Measurements from ENCODE around the gene UMODL1. TPM values are rescaled to one million over a fixed set of nuclear protein-coding genes. Genes with fewer than 3 reads are reported as not detected.

UMODL1 gene
- polyA plus RNA-seq, 3 donors: not detected

DNA sequence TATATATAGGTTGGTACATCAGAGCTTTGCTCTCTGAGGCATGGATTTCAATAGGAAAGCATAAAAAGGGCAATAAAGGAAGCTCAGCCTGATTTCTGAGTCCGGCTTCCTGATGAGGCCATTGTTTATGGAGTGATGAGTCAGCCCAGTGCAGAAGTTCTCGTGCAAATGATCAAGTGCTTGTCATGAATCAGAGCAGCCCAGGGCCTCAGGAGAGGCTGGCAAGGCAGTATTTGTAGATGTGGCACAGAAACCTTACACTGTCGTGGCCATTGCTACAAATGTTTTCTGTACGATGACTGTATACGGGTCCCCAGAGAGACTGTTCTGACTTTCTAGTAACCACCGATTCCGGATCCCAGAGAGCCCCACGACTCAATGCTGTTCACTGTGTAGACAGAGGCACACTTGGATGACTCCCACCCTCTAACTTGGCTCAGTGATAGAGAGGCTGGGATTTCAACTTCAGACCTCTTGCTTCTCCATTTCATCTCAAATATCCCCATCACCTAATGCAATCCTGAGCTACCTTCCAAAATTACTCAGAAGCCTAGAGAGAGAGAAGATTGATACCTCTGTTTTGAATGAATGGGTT, 26.8 kb downstream of the UMODL1 start:
- Histone ChIP-seq H3K9me3 (replicated peaks in 1 of 2; ENCODE audit: control insufficient read depth in 1 of 2, insufficient read depth in 1 of 2, low read length in 2 of 2) (peaks cover 0 to 8% of the 10 kb centered on the region in 2 donors), H4K20me1 (ENCODE audit: insufficient read depth, low read length) (no peaks in the 10 kb centered on the region), H3K4me1 (ENCODE audit: control insufficient read depth in 1 of 2, insufficient read depth in 2 of 2, low read length in 2 of 2) (peaks cover 12 to 14% of the 10 kb centered on the region in 2 donors), H3K36me3 (replicated peaks in 1 of 2; ENCODE audit: control insufficient read depth in 1 of 2, insufficient read depth in 2 of 2, low read length in 2 of 2) (no peaks in the 10 kb centered on the region), H3K79me2 (ENCODE audit: insufficient read depth, low read length) (no peaks in the 10 kb centered on the region), H3K4me2 (replicated peaks; ENCODE audit: extremely low read depth, low read length, poor library complexity, severe bottlenecking) (no peak overlapping the region), H3K27me3 (ENCODE audit: control insufficient read depth in 2 of 2, insufficient read depth in 2 of 2, low read length in 2 of 2) (no peaks in the 10 kb centered on the region), H3K4me3 (replicated peaks in 1 of 3; ENCODE audit: low read depth in 2 of 3, low read length in 3 of 3) (no peak overlapping the region), H3K9ac (ENCODE audit: insufficient read depth, low read length, poor library complexity, severe bottlenecking) (no peak overlapping the region), H3K27ac (ENCODE audit: low read depth in 1 of 2, low read length in 2 of 2) (peak overlapping the region; percentile 57 to 77), H2AFZ (ENCODE audit: insufficient read depth, low read depth, low read length, poor library complexity, severe bottlenecking) (no peak overlapping the region)
- H3K9me3 Mint-ChIP-seq: peaks cover 0 to 9% (median 5%) of the 10 kb centered on the region in 7 donors
- peaks cover 18% of the 10 kb centered on the region for H3K4me1 Mint-ChIP-seq
- WGBS (ENCODE audit: insufficient coverage): 11% methylated on average over 5 of the region's 8 CpGs
- no peak overlapping the region for H3K4me3 Mint-ChIP-seq
- peak; percentile 89 to 98 (median 94) for DNase-seq
- no peaks in the 10 kb centered on the region for H3K36me3 Mint-ChIP-seq
- H3K27me3 Mint-ChIP-seq (ENCODE audit: low read depth in 3 of 3): peaks cover 1 to 6% (median 3%) of the 10 kb centered on the region in 3 donors
- intact Hi-C loops (cut with micrococcal nuclease): loop anchor here (1.0 to 5.0 kb wide), 3 partner anchors 18 to 86 kb away; partner anchors contain the start of gene ZBTB21 (in 1 of the 2)
- TF ChIP-seq, protein P1, sequence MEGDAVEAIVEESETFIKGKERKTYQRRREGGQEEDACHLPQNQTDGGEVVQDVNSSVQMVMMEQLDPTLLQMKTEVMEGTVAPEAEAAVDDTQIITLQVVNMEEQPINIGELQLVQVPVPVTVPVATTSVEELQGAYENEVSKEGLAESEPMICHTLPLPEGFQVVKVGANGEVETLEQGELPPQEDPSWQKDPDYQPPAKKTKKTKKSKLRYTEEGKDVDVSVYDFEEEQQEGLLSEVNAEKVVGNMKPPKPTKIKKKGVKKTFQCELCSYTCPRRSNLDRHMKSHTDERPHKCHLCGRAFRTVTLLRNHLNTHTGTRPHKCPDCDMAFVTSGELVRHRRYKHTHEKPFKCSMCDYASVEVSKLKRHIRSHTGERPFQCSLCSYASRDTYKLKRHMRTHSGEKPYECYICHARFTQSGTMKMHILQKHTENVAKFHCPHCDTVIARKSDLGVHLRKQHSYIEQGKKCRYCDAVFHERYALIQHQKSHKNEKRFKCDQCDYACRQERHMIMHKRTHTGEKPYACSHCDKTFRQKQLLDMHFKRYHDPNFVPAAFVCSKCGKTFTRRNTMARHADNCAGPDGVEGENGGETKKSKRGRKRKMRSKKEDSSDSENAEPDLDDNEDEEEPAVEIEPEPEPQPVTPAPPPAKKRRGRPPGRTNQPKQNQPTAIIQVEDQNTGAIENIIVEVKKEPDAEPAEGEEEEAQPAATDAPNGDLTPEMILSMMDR (IDR thresholded peaks at IDR 0.05): no peak
- peak overlapping the region; percentile 87 to 99 (median 89) for H3K27ac Mint-ChIP-seq

DNA sequence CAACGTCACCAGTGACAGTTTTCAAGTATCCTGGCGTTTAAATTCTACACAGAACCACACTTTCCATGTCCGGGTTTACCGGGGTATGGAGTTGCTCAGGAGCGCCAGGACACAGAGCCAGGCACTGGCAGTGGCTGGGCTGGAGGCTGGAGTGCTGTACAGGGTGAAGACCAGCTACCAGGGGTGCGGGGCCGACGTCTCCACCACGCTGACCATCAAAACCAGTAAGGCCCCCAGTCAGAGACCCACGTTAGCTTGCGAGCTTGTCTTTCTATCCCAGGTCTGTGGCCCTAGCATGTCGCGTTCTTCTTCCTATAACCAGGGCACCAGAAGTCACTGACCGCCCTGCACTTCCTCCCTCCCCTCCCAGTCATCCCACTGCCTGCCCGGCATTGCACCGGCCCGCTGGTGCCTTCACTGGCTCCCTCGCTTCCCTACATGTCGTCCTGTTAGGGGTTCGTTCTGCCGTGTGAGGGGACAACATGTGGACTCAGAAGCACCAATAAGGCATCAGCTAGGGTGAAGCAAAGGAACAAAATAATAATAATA, 27.9 kb downstream of the UMODL1 start:
- no peak for DNase-seq
- Histone ChIP-seq H3K9ac (ENCODE audit: insufficient read depth, low read length, poor library complexity, severe bottlenecking) (no peak overlapping the region), H3K4me2 (replicated peaks; ENCODE audit: extremely low read depth, low read length, poor library complexity, severe bottlenecking) (no peak overlapping the region), H3K79me2 (ENCODE audit: insufficient read depth, low read length) (no peaks in the 10 kb centered on the region), H3K9me3 (replicated peaks in 1 of 2; ENCODE audit: control insufficient read depth in 1 of 2, insufficient read depth in 1 of 2, low read length in 2 of 2) (peaks cover 0 to 8% of the 10 kb centered on the region in 2 donors), H4K20me1 (ENCODE audit: insufficient read depth, low read length) (no peaks in the 10 kb centered on the region), H3K4me1 (ENCODE audit: control insufficient read depth in 1 of 2, insufficient read depth in 2 of 2, low read length in 2 of 2) (peaks cover 12 to 14% of the 10 kb centered on the region in 2 donors), H3K4me3 (replicated peaks in 1 of 3; ENCODE audit: low read depth in 2 of 3, low read length in 3 of 3) (no peak overlapping the region), H3K36me3 (replicated peaks in 1 of 2; ENCODE audit: control insufficient read depth in 1 of 2, insufficient read depth in 2 of 2, low read length in 2 of 2) (no peaks in the 10 kb centered on the region), H3K27ac (ENCODE audit: low read depth in 1 of 2, low read length in 2 of 2) (no peak overlapping the region), H3K27me3 (ENCODE audit: control insufficient read depth in 2 of 2, insufficient read depth in 2 of 2, low read length in 2 of 2) (no peaks in the 10 kb centered on the region), H2AFZ (ENCODE audit: insufficient read depth, low read depth, low read length, poor library complexity, severe bottlenecking) (no peak overlapping the region)
- intact Hi-C loops (cut with micrococcal nuclease): loop anchor here (1.0 to 5.0 kb wide), 3 partner anchors 19 to 87 kb away; partner anchors contain the start of gene ZBTB21 (in 1 of the 2)
- H3K36me3 Mint-ChIP-seq: no peaks in the 10 kb centered on the region
- H3K4me1 Mint-ChIP-seq: peaks cover 18% of the 10 kb centered on the region
- H3K4me3 Mint-ChIP-seq: no peak overlapping the region
- H3K27me3 Mint-ChIP-seq (ENCODE audit: low read depth in 3 of 3): peaks cover 1 to 6% (median 3%) of the 10 kb centered on the region in 3 donors
- peak overlapping the region in 6 of 7 donors; percentile 38 to 99 (median 84) for H3K27ac Mint-ChIP-seq
- TF ChIP-seq, protein P1 (IDR thresholded peaks at IDR 0.05): no peak
- 92% methylated on average over 11 of the region's 21 CpGs for WGBS (ENCODE audit: insufficient coverage)
- peaks cover 0 to 9% (median 5%) of the 10 kb centered on the region in 7 donors for H3K9me3 Mint-ChIP-seq
